GM10847 (cell line): ENCODE data around the gene MBD3L3.
"Not testable (repeated sequence)": the region's sequence is repeated elsewhere in the genome, so short reads cannot be mapped to it uniquely, and the experiment has no call there.

Source experiments
- POLR2A ChIP-seq: IDR thresholded peaks from 2 replicates; pipeline ENCODE4 v1.6.1; 2011; ENCODE audit not compliant: insufficient read length; ENCODE audit errors: extremely low read depth

Gene MBD3L3

DNA sequence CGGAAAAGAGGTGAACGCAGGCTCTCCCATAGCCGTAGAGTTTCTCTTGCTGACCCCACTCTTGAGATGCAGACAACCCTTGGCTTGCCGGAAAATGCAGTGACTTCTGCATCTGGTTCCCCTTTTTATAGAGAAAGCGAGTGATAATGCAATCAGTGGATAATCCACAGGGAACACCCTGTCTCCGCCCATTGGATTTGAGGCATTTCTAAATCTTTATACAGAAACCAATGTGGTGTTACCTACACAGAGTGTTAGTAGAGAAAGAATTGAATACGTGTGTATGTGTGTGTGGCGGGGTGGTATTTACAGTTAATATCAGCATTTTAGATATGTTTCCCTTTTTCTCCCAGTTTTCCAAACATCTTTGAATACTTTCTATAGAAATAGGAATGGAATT, at the start of gene MBD3L3:
TSS of gene MBD3L3 (minus strand) at position 101 of the 400 bp plus-strand sequence. CDS start at position 30, 71 bp downstream.
- TF ChIP-seq POLR2A: not testable (repeated sequence)

- no peak for TF ChIP-seq POLR2A
These were observed 48.5 kb upstream of the MBD3L3 start for GRCh38 chr19:7106711-7107657.

DNA sequence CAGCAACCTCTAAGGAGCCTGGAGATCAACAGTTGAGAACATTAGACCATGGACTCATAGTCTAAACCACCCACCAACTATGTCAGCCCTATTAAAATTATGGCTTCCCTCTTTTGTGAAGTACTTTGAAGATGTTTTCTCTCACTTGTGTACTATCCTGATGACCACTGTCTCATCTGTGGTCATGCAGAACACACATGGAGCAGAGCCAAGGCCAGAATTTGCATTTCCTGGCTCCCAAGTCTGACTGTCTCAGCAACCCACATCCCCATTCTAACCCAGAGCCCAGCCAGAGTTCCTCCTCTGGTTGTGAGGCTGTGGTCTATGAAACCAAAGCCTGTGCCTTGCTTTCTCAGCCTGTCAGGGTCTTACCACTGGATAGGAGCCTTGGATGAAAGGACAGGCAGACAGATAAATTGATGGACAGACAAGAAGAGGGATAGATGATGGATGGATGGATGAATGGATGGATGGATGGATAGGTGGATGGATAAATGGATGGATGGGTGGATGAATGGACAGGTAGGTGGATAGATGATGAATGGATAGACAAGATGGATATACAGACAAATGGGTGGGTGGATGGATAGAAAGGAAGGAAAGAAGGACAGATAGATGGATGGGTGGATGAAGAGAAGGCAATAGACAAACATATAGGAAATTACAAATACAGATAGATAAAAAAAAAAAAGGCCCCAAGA, 46.4 kb upstream of the MBD3L3 start:
- TF ChIP-seq POLR2A: no peak

- no peak for TF ChIP-seq POLR2A
These were observed 43.2 kb upstream of the MBD3L3 start for GRCh38 chr19:7101498-7102253.

DNA sequence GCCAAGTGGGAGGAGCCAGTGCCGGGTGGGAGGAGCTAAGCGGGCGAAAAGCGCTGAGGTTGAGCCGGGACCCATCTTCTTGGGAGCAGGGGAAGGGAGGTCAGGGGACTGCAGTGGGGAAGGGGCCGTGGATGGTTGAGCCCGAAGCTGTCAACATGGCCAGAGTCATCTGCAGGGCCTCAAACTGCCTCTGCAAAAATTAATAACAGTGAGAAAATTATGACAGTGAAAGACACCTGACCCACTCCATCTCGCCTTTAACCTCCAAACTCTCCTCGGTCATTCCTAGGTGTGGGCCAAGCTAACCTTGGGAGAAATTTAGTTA, 41.1 kb upstream of the MBD3L3 start:
- no peak for TF ChIP-seq POLR2A

DNA sequence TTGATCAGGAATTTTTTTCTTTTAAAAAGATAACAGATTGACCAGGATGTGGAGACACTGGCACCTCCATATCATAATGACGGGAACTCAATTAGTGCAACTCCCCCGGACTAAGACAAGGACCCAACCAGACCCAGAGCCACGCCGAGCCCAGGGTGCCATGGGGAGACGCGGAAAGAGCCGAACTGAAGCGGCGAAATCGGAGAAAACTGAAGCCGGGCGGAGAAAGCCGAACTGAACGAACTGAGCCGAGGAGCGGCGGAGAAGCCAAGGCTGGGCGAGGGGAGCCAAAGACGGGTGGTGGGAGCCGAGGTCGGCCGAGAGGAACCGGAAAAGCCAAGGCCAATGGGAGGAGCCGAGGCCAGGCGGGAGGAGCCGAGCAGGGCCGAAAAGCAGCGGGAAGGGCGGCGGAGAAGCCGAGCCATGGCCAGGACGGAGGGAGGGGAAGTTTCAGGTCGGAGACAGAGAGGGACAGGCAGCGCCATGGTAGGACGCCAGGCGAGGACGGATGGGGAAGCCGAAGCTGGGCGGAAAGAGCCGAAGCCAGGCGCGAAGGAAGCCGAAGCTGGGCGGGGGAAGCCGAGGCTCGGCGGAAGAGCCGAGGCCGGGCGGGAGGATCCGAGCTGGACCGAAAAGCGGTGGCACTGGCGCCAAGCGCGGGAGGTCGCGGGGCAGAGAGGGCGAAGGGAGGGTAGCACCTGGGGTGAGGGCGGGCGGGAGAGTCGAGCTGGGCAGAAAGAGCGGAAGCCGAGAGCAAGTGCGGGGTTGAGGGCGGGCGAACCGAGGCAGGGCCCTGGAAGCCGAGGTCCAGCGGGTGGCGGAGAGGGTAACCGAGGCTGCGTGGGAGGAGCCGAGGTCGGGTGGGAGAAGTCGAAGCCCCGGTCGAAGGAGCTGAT, 40.5 kb upstream of the MBD3L3 start:
- peak; percentile 67 for TF ChIP-seq POLR2A

DNA sequence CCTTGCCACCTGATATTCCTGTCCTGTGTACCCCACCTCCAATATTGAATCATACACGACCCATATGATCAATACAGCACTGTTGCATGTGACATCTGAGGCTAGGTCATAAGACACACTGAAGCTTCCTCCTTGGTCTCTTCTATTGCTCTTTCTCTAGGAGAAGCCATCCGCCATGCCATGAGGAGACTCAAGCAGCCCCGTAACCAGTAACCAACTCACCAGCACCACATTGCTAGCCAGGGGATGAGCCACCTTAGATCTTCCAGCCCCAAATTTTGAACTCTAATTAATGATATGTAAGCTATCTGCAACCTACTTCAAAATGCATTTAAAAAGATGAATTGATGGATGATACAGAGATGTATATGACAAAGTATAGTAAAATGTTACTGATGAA, 39.6 kb upstream of the MBD3L3 start:
- TF ChIP-seq POLR2A: no peak

DNA sequence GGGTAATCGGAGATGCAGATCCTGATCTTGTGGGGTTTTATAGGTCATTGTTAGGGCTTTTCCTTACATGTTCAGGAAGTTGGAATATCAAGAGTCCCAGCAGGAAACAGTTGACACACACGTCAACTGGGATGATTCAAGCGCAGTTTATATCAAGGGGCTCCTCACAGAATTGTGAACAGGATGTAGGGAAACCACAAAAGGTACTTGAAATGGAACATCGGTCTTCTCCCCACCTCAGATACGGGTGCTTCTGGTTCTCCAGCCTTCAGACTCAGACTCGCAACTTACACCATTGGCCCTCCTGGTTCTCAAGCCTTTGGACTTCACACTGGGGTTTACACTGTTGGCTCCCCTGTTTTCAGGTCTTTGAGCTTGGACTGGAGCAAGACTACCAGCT, 30.5 kb upstream of the MBD3L3 start:
- TF ChIP-seq POLR2A: no peak

- TF ChIP-seq POLR2A: no peak
These were observed 24.8 kb upstream of the MBD3L3 start for GRCh38 chr19:7083076-7083956.

GRCh38 chr19:7078008-7078407, 19.5 kb upstream of the MBD3L3 start:
- TF ChIP-seq POLR2A: no peak

- no peak for TF ChIP-seq POLR2A
These were observed 17.7 kb upstream of the MBD3L3 start for GRCh38 chr19:7076151-7076550.

DNA sequence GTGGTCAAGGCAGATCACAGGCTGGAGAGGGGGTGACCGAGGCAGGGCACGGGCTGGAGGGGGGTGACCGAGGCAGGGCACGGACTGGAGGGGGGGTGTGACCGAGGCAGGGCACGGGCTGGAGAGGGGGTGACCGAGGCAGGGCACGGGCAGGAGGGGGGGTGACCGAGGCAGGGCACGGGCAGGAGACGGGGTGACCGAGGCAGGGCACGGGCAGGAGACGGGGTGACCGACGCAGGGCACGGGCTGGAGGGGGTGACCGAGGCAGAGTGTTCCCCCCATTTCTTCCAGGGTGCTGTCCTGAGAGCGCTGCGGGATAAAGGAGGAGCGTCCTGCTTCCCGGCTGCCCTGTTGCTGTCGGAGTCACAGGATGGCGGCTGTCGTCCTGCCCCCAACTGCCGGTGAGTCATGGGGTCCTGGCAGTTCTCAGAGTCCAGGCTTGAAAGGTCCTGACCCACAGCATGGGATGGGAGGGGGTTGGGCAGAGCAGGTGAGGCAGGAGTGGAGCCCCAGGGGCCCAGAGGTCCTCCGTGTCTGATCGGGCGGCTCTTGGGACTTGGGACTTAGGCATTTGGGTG, 16.3 kb upstream of the MBD3L3 start:
- TF ChIP-seq POLR2A: no peak

DNA sequence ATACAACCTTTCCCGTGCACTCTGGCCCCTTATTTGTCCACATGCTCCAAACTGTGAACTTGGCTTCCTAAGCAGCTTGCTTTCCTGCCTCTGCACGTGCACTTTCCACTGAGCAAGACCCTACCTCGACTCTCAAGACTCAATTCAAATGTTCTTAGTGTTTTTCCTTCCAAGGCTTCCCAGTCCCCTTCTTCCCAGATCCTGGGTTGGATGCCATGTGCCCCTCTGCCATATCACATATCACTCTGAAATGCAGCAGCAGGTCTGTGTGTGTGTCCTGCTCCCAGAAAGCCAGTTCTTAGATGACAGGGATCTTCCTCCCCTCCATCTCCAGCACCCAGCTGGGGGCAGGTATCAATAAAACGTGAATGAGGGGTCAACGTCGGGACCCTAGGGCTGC, 14.1 kb upstream of the MBD3L3 start:
- no peak for TF ChIP-seq POLR2A
